Stimulated activated CD8-positive, alpha-beta memory T cell treated with anti-CD3 and anti-CD28 coated beads, Interleukin-15, amount 100 ng/mL, for 1 hour (primary cell): Measurements from ENCODE around the gene ADRA1B.

Experiments
- DNase-seq: peaks from one replicate; pipeline ENCODE4 v3.0.0-alpha.2; 2020; ENCODE audit warnings: low read depth

ADRA1B gene

DNA sequence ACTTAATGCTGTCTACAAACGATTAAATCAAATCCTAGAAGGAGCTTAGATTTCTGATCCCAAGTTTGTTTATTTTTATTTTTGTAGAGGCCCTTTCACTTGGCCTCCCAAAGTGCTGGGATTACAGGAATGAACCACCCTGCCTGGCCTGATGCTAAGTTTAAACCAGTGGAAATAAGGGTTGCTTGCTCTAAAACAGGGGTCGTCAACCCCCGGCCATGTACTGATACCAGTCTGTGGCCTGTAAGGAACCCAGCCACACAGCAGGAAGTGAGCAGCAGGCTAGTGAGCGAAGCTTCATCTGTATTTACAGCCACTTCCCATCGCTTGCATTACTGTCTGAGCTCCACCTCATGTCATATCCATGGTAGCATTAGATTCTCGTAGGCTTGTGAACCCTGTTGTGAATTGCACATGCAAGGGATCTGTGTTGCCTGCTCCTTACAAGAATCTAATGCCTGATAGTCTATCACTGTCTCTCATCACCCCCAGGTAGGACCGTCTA, 104.0 kb downstream of the ADRA1B start:
- DNase-seq, result no peak

DNA sequence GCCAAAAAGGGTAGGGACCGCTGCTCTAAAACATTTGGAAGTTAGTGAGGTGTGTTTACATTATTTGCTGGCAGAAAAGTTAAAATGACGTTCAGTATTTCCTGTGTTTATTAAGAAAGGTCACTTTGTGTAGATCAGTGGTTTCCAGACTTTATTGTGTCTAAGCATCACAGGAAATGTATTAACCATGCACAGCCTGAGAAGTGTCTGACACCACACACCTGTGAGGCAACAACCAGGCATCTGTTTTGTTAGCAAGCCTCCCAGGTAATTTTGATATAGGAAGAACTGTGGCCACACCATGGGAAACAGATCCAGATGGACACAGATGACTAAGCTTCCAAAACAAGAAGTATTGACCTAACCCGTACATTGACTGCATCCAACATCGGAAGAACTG, 104.7 kb downstream of the ADRA1B start:
- DNase-seq, result no peak

GRCh38 chr5:160021831-160022446, 105.7 kb downstream of the ADRA1B start:
- DNase-seq, result peak; percentile 14
